ENCODE measurements around the gene ECM2. TPM values are rescaled to one million over a fixed set of nuclear protein-coding genes. Genes with fewer than 3 reads are reported as not detected.

Gene ECM2
- total RNA-seq, 1 experiment from 2014 or later = not detected

DNA sequence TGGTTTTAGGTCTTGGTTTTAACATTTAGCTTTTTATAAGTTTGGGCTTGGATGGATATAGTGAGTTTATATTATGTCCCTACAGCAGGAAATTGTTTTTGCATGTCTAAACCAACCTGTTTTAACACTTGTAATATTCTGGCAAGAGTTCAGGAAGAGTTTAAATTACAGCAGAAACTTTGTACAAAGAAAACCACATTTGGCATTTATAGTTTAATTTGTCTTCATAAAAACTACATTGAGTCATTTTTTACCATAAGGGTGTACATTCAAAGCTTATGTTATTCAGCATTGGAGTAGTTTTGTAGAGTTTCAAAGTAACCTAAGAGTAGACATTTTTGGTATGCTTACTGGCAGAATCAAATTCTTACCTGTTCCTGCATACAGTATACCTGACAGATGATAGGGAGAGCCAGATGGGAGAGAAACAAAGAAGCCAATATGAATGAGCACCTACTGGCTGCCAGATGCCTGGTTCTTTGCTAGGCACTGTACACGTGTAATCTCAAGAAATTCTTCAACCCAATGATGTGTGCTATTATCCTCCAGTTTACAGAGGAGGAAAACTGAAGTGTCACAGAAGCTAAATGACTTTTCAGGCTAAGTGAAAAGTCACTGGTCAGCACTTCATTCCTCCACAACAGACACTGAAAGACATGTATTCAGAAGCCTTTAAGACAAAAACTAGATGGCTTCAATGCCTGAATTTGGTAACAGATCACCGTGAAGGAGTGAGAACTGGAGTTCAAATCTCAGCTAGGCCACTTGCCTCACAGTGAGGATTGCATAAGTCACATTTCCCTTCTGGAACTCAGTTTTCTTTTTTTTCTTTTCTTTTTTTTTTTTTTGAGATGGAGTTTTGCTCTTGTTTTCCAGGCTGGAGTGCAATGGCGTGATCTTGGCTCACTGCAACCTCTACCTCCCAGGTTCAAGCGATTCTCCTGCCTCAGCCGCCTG, 25.9 kb upstream of the ECM2 start:
- Histone ChIP-seq H3K36me3 (ENCODE audit: control insufficient read depth, insufficient read depth, low read length) (no peaks in the 10 kb centered on the region), H3K27ac (ENCODE audit: low read length) (no peak overlapping the region), H3K27me3 (ENCODE audit: control insufficient read depth, insufficient read depth, low read length) (no peaks in the 10 kb centered on the region), H3K4me1 (ENCODE audit: control insufficient read depth, insufficient read depth, low read length) (no peaks in the 10 kb centered on the region), H3K4me3 (ENCODE audit: low read depth in 2 of 2, low read length in 2 of 2) (no peak overlapping the region), H3K9me3 (ENCODE audit: control insufficient read depth, insufficient read depth, low read depth, low read length) (no peaks in the 10 kb centered on the region)
- CTCF ChIA-PET = interaction anchor here (0.5 kb wide), 1 partner anchor 28 kb away, joined by 3 read pairs; no protein-coding TSS in a partner anchor
- in situ Hi-C loops (cut with HindIII; ENCODE audit: low pct_unique_long_range_greater_than_20kb, low sequenced_read_pairs) (no loop called here), intact Hi-C loops (cut with micrococcal nuclease; ENCODE audit: unreplicated experiment) (no loop called here)
- ATAC-seq = no peak
- BruUV-seq (replicated peaks) = no TSS peak
- no peak for DNase-seq (ENCODE audit: low read depth, low spot score)
- POLR2A ChIA-PET = no interaction called here
- TF ChIP-seq SIN3A (IDR thresholded peaks at IDR 0.05; ENCODE audit: borderline replicate concordance, insufficient read depth, low read depth, low read length) = no peak
- TF ChIP-seq POLR2AphosphoS5 (IDR thresholded peaks at IDR 0.05; ENCODE audit: low read depth, low read length) = no peak
- TF ChIP-seq, protein P1, sequence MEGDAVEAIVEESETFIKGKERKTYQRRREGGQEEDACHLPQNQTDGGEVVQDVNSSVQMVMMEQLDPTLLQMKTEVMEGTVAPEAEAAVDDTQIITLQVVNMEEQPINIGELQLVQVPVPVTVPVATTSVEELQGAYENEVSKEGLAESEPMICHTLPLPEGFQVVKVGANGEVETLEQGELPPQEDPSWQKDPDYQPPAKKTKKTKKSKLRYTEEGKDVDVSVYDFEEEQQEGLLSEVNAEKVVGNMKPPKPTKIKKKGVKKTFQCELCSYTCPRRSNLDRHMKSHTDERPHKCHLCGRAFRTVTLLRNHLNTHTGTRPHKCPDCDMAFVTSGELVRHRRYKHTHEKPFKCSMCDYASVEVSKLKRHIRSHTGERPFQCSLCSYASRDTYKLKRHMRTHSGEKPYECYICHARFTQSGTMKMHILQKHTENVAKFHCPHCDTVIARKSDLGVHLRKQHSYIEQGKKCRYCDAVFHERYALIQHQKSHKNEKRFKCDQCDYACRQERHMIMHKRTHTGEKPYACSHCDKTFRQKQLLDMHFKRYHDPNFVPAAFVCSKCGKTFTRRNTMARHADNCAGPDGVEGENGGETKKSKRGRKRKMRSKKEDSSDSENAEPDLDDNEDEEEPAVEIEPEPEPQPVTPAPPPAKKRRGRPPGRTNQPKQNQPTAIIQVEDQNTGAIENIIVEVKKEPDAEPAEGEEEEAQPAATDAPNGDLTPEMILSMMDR (IDR thresholded peaks at IDR 0.05) = no peak
- TF ChIP-seq, protein P2, sequence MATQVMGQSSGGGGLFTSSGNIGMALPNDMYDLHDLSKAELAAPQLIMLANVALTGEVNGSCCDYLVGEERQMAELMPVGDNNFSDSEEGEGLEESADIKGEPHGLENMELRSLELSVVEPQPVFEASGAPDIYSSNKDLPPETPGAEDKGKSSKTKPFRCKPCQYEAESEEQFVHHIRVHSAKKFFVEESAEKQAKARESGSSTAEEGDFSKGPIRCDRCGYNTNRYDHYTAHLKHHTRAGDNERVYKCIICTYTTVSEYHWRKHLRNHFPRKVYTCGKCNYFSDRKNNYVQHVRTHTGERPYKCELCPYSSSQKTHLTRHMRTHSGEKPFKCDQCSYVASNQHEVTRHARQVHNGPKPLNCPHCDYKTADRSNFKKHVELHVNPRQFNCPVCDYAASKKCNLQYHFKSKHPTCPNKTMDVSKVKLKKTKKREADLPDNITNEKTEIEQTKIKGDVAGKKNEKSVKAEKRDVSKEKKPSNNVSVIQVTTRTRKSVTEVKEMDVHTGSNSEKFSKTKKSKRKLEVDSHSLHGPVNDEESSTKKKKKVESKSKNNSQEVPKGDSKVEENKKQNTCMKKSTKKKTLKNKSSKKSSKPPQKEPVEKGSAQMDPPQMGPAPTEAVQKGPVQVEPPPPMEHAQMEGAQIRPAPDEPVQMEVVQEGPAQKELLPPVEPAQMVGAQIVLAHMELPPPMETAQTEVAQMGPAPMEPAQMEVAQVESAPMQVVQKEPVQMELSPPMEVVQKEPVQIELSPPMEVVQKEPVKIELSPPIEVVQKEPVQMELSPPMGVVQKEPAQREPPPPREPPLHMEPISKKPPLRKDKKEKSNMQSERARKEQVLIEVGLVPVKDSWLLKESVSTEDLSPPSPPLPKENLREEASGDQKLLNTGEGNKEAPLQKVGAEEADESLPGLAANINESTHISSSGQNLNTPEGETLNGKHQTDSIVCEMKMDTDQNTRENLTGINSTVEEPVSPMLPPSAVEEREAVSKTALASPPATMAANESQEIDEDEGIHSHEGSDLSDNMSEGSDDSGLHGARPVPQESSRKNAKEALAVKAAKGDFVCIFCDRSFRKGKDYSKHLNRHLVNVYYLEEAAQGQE (IDR thresholded peaks at IDR 0.05; ENCODE audit: insufficient read depth in 1 of 2, low read depth in 2 of 2, low read length in 1 of 2) = no peak

DNA sequence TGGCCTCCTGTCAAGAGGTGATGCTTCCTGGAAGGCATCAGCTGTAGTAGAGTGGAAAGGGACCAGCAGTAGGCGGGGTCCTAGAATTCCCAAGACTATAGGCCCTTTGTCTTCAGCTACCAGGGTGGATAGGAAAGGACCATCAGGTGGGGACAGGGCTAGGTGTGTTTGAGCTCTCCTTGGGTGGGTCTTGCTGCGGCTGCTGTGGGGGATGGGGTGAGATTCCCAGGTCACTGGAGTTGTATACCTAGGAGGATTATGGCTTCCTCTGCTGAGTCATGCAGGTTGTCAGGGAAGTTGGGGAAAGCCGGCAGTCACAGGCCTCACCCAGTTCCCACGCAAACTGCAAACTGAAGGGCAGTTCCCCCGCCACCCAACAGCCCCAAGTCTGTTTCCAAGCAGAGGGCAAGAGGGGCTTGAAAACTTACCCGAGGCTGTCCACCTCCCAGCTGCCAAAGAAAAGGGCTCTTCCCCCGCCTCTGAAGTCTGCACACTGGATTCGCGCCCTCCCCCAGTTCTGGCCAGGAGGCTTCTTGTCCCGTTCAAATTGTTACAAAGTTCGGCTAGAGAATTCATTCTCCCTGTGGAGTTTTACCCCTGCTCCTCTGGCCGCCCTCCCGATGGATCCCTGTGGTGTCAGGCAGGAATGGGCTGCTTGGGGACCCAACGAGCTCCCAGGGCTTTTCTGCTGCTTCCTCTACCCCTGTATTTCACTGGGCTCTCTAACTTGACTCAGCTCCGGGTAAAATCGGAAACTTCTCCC, 23.0 kb upstream of the ECM2 start:
- no TSS peak for BruUV-seq (replicated peaks)
- ATAC-seq (no peak), DNase-seq (ENCODE audit: low read depth, low spot score) (no peak)
- Histone ChIP-seq H3K4me3 (ENCODE audit: low read depth in 2 of 2, low read length in 2 of 2) (no peak overlapping the region), H3K9me3 (ENCODE audit: control insufficient read depth, insufficient read depth, low read depth, low read length) (no peaks in the 10 kb centered on the region), H3K4me1 (ENCODE audit: control insufficient read depth, insufficient read depth, low read length) (no peaks in the 10 kb centered on the region), H3K36me3 (ENCODE audit: control insufficient read depth, insufficient read depth, low read length) (no peaks in the 10 kb centered on the region), H3K27ac (ENCODE audit: low read length) (no peak overlapping the region), H3K27me3 (ENCODE audit: control insufficient read depth, insufficient read depth, low read length) (no peaks in the 10 kb centered on the region)
- ChIA-PET CTCF (no interaction called here), POLR2A (no interaction called here)
- TF ChIP-seq SIN3A (IDR thresholded peaks at IDR 0.05; ENCODE audit: borderline replicate concordance, insufficient read depth, low read depth, low read length) (no peak), TCF7L2 (IDR thresholded peaks at IDR 0.05; ENCODE audit: low read depth, low read length) (no peak), POLR2AphosphoS5 (IDR thresholded peaks at IDR 0.05; ENCODE audit: low read depth, low read length) (no peak)
- TF ChIP-seq, protein P2 (IDR thresholded peaks at IDR 0.05; ENCODE audit: insufficient read depth in 1 of 2, low read depth in 2 of 2, low read length in 1 of 2) = no peak
- TF ChIP-seq, protein P1 (IDR thresholded peaks at IDR 0.05) = no peak
- intact Hi-C loops (cut with micrococcal nuclease; ENCODE audit: unreplicated experiment) (no loop called here), in situ Hi-C loops (cut with HindIII; ENCODE audit: low pct_unique_long_range_greater_than_20kb, low sequenced_read_pairs) (no loop called here)
